Bronchial epithelial cell (primary cell): Measurements from ENCODE around the gene EHD3. TPM values are rescaled to one million over a fixed set of nuclear protein-coding genes. Genes with fewer than 3 reads are reported as not detected.
A peak's percentile ranks its signal among the peaks of the same experiment; 100 is the strongest.

Experiments used
- DNase-seq: peaks from one replicate; pipeline ENCODE4 v3.0.0-alpha.2; 2010; ENCODE audit warnings: low read depth
- FAIRE-seq: peaks from 2 replicates; lab custom pipeline; 2011; peaks lifted over from hg19 to GRCh38; lab: Jason Lieb, UNC
- H3K27me3 ChIP-seq: 2 replicates; pipeline ENCODE4 v1.5.1; 2011; ENCODE audit warnings: low read length; ENCODE audit not compliant: control insufficient read depth, insufficient read depth
- H3K36me3 ChIP-seq: 2 replicates; pipeline ENCODE4 v1.5.1; 2011; ENCODE audit warnings: low read length; ENCODE audit not compliant: control insufficient read depth, insufficient read depth
- H3K4me3 ChIP-seq: 2 replicates; pipeline ENCODE4 v1.5.1; 2011; ENCODE audit warnings: mild to moderate bottlenecking, low read depth, low read length, control low read depth
- CTCF ChIP-seq: IDR thresholded peaks from 2 replicates; pipeline ENCODE4 v1.5.1; 2011; ENCODE audit warnings: mild to moderate bottlenecking, moderate library complexity, low read length, control low read depth, inconsistent platforms; ENCODE audit not compliant: insufficient read depth, severe bottlenecking
- total RNA-seq: library from RNA; depleted of rRNA; stranded (reverse); fragments of >200 nt; gene quantifications from 2 replicates; pipeline ENCODE4 v1.2.1, GENCODE V29; 2014

The EHD3 gene
- total RNA-seq, 1 donor from 2014 or later = 1.6 TPM

DNA sequence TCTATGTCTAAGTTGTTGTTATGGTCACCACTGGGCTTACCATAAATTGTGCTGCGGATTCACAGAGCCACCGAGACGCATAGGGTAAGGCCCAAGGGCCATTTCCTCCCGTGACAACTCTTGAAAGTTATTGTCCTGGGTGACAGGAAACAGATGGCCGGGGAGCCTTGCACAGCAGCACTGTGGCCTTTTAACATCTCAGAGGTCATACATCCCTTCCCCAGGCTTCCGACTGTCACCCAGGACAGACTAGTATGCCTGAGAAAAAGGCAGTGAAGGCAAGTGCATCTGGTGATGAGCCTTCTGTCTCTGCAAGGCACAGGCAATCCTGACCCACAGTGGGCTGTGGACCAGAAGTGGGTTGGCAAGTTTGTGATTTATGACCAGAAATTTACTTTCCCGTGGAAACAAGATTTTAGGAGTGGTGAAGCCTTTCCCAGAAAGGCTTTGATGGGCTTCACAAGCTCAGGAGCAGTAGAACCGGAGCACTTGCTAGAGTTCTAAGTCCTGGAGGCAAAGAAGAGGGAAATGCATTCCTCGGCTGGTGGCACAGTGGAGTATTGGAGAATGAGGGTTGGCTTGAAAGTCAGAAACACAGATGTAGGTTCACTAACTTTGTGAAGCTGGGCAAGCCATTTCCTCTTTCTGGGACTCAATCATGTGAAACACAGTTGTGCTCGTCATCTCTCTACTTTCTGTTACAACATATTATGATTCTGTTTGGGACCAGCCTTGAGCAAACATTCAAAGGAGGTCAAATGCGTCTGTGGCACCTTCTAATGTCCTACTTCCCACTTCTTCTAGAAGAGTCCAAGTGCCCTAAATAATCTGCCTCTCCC, 14.6 kb upstream of the EHD3 start:
- Histone ChIP-seq H3K27me3 (peaks cover 1% of the 10 kb centered on the region), H3K4me3 (no peak overlapping the region), H3K36me3 (no peaks in the 10 kb centered on the region)
- DNase-seq (no peak), FAIRE-seq (no peak)
- no peak for TF ChIP-seq CTCF

GRCh38 chr2:31221544-31221943, 12.4 kb upstream of the EHD3 start:
- TF ChIP-seq CTCF = no peak

DNA sequence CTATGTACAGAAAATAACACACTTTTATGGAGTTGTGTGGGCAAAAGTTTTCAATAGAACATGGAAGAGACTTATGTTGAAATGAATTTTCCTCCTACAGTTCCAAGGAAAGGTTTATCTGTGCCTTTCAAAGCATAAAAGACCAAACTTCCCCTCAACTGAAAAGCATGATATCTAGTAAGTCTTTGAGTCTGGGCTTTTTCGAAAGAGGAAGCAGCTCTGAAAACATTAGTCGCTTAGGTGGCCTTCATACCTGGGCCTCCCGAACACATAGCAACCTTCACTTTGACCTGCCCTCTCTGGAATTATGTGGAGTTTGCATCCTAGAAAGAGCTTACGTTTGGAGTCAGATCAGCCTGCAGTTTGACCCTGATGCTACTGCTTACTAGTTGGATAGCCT, 11.9 kb upstream of the EHD3 start:
- TF ChIP-seq CTCF = no peak
- Histone ChIP-seq H3K36me3 (no peaks in the 10 kb centered on the region), H3K4me3 (no peak overlapping the region), H3K27me3 (peaks cover 1% of the 10 kb centered on the region)
- no peak for FAIRE-seq
- DNase-seq = no peak

More at GRCh38 chr2:31221544-31221943, 12.4 kb upstream of the EHD3 start:
- no peak overlapping the region for H3K4me3 ChIP-seq
- peaks cover 1% of the 10 kb centered on the region for H3K27me3 ChIP-seq
- no peak for DNase-seq
- no peak for FAIRE-seq
- H3K36me3 ChIP-seq = no peaks in the 10 kb centered on the region

DNA sequence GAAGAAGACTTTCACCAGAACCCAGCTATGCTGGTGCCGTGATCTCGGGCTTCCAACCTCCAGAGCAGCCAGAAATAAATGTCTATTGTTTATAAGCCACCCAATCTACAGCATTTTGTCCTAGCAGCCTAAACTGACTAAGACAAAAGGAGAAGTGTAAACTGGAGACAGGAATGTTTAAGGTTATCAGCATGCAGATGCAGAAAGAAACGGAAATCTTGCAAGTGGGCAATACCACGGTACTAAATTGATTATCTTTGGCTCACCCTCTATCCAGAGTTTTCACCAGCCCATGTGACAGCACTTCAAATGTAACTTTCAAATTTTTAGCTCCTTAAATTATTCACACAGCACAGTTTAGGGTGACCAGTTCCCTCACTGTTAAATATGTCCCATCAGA, 10.9 kb upstream of the EHD3 start:
- FAIRE-seq = no peak
- no peak for DNase-seq
- peaks cover 1% of the 10 kb centered on the region for H3K27me3 ChIP-seq
- H3K36me3 ChIP-seq = no peaks in the 10 kb centered on the region
- no peak overlapping the region for H3K4me3 ChIP-seq
- no peak for TF ChIP-seq CTCF

DNA sequence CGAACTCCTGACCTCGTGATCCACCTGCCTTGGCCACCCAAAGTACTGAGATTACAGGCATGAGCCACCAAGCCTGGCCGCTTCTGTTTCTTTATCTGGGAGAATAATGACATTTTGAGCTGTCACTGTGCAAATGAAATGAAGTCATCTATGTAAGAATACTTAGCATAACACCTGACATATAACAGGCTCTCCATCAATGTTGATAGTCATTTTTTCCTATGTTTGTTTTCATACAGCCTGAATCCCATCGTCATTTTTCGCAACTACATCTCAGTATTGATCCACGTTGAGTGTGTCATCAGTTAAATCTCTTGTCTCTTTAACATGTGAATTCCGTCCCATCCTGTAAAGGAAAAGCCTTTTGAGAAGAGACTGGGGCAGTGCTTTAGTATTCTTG, 10.2 kb upstream of the EHD3 start:
- DNase-seq = no peak
- no peak overlapping the region for H3K4me3 ChIP-seq
- no peak for FAIRE-seq
- TF ChIP-seq CTCF = no peak
- H3K36me3 ChIP-seq = no peaks in the 10 kb centered on the region
- H3K27me3 ChIP-seq = peaks cover 1% of the 10 kb centered on the region

DNA sequence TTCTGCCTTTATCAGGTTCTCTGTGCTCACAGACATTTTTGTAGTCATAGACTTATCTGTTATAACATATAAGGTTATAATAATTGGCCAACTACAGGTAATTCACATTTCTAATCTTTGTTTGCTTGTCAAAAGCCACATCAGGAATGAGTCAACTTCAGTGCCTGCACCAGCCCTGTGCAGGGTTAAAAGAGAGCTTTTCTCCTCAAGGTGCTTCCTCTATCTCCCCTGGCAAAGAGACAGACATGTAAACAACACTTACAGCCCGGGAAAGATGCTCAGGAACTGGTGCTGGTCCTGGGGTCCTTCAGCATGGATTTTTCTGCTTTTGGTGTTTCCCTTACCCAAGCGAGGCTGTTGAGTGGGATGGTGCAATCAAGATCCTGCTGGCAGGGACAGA, 7.7 kb upstream of the EHD3 start:
- TF ChIP-seq CTCF = no peak
- DNase-seq (peak; percentile 38), FAIRE-seq (no peak)
- Histone ChIP-seq H3K36me3 (no peaks in the 10 kb centered on the region), H3K4me3 (no peak overlapping the region), H3K27me3 (no peaks in the 10 kb centered on the region)
